Activated CD4-positive, alpha-beta T cell treated with anti-CD3 and anti-CD28 coated beads, Interleukin-2, amount 50 U/mL, for 24 hours (primary cell): ENCODE data around the gene TBPL2.
"Not testable (repeated sequence)": the region's sequence is repeated elsewhere in the genome, so short reads cannot be mapped to it uniquely, and the experiment has no call there.

Experiments used
- DNase-seq, 2 donors: peaks; one replicate each; pipeline ENCODE4 v3.0.0-alpha.2; 2020; ENCODE audit warnings: low read depth in 1 of 2, low spot score in 1 of 2

Gene TBPL2

GRCh38 chr14:55441286-55441685 lies 870 bp upstream of the TBPL2 start:
- DNase-seq = no peak

DNA sequence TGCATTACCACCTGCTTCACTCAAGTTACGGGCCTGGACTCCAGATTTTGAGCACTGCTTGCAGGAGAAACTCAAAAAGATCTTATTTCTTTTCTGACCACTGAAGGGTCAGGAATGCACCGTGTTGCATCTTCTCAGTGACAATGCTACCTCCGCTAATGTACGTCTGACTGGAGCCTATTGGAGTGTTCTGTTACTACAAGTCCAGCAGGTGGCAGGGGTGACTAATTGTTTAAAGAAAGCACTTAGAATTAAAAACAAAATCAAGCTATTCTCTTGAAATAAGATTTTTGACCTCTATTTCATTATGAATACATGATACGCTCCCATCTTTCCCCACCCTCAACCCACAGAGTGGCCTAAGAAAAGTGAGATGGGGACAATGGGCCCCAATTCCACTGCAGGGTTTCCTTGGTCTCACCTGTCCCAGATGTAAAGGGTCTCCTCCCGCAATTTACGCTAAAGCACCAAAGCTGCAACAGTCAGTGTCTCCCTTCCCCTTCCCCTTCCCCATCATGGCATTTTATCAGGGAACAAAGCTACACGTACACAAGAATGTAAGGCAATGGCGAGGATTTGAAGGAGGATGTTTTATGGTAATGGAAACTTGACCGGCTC lies 2.2 kb downstream of the TBPL2 start:
- no peak for DNase-seq

GRCh38 chr14:55436931-55437330 lies 3.5 kb downstream of the TBPL2 start:
- no peak for DNase-seq

GRCh38 chr14:55436519-55436918 lies 3.9 kb downstream of the TBPL2 start:
- DNase-seq = no peak

DNA sequence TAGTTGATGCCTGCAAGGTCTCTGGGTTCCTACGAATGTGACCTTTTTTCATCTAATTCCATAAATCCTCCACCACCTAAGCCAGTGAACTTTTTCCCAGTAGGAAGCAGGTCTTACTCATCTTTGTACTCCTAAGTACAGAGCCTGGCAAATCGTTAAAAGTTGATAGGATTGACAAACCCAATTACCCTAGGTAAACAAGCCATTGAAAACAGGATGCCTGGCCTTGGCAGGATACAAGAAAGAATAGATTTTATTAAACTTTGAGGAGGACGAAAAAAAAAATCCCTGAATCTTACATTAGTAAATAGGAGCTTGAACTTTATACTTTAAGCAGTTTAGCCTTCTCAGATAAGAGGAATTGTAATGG lies 5.6 kb downstream of the TBPL2 start:
- DNase-seq = no peak

DNA sequence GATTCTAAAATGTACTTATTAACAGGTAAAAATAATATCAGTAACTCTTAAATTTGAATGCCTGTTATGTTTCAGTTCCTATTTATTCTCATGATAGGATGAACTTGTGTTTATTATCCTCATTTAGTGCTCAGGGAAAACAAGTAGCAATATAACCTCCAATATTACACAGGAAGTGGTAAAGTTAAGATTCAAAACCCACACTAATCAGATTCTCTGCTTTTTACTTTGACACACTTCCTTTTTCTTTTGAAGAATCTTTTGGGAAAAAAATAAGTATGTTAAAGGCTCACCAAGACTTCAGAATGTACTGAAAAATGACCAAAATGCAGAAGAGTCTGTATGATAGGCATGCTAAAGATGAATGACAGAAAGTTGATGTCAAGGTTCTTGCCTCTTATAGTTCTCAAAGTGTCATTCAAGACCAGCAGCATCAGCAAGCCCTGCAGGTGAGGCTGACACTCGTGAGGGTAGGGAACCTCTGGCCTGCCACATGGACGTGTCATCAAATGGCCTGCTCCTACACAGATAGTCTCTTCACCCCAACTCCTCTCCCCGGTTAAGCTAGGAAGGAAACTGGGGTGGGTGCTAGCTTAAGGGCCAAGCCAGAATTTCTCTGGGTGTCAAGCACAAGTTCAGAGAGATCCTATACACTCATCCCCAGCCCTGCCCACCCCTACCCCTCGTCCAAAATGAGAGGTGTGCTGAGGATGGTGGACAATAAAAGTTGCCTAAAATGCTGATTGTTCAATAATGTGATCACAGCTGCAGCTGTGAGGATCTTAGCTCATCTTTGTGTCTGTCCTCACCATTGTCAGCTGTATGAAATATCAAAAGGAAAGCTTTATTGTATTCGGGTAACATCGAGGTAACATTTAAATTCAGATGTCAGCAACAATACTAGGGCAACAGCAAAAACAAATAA lies 6.3 kb downstream of the TBPL2 start:
- DNase-seq = no peak

GRCh38 chr14:55432628-55433027 lies 7.8 kb downstream of the TBPL2 start:
- DNase-seq = no peak

DNA sequence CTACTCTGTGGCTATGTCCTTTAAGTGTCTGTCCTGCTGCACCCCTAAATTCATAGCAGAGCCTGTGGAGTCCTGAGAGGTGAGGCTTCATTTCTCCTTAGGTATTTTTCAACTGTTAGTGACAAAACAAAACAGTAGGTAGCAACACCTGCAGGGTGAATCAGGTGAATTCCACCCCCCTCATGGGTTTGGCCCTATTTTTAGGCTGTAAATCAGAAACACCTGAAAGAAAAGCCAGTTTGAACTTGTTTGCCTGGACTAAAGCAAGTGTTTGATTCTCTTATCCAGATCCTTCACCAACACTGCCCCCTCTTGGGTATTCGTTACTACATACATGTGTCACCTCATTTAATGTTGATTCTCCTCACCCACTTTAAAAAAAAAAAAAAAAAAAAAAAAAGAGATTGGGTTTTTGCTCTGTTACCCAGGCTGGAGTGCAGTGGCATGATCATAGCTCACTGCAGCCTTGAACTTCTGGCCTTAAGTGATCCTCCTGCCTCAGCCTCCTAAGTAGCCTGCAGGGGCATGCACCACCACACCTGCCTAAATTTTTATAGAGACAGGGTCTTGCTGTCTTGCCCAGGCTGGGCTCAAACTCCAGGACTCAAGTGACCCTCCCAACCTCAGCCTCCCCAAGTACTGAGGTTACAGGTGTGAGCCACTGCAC lies 10.3 kb downstream of the TBPL2 start:
- peak in 1 of 2 donors; percentile 57 for DNase-seq

GRCh38 chr14:55427439-55427838 lies 13.0 kb downstream of the TBPL2 start:
- no peak for DNase-seq

- no peak for DNase-seq
These were observed 13.5 kb downstream of the TBPL2 start for GRCh38 chr14:55426891-55427290.

DNA sequence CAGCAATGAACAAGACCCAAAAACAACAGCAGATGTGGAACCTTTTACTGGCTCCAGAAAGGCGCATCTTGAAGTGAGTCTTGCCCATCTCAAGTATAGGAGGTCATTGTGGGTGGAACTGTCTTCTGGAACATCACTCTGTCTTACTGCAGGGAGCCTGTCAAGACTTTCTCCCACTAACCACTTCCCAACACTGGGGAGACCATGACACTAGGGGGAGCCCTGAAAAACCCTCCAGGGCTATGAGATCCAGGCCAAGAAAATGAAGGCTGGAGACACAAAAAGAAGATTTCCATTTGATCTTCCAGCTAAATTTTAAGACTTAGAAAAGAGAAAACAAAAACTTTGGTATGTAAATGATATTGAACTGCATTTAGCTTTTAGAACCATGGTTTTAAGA lies 15.3 kb downstream of the TBPL2 start:
- DNase-seq = no peak

- DNase-seq = no peak
These were observed 16.4 kb downstream of the TBPL2 start for GRCh38 chr14:55423969-55424368.

DNA sequence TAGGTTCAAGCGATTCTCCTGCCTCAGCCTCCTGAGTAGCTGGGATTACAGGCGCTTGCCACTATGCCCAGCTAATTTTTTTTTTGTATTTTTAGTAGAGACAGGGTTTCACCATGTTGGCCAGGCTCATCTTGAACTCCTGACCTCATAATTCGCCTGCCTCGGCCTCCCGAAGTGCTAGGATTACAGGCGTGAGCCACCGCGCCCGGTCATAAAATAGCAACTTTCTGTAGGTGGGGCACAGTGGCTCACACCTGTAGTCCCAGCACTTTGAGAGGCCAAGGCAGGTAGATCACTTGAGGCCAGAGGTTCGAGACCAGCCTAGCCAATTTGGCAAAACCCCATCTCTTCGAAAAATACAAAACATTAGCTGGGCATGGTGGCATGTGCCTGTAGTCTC lies 18.1 kb downstream of the TBPL2 start:
- not testable (repeated sequence) for DNase-seq

DNA sequence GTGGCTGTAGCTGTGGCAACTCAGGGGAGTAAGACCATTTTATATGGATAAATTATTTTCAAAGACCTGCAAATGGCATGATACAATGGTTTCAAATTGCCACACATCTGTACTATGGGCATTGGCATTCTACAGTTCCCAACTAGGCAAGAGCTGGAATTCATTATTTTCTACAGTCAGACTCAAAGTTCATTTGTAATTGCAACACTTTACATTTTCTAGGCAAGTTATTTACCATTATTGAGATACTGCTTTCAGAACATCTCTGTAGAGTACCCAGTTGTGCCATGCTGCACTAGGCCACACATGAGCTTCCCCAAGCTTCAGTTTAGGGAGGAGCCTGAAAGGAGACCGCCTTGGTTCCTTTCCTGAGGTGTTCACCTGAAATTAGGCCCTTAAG lies 20.8 kb downstream of the TBPL2 start:
- DNase-seq = no peak

DNA sequence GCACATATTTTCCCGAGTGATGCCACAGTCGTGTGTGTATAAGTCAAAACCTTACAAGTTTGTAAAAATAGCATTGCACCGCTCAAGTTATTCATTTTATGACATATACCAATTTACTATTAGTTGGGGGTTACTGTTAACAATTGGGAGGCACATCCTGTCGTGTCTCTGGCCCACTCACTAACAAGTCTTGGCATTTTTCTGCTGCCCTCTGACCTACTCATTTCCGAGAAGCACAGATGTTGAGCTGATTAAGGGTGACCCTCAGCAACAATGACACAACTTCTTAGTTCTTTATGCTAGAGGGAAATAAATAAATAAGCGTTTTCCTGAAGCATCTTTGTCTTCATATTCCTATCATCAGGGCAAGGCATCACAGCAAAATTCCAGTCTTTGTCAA lies 22.0 kb downstream of the TBPL2 start:
- no peak for DNase-seq

DNA sequence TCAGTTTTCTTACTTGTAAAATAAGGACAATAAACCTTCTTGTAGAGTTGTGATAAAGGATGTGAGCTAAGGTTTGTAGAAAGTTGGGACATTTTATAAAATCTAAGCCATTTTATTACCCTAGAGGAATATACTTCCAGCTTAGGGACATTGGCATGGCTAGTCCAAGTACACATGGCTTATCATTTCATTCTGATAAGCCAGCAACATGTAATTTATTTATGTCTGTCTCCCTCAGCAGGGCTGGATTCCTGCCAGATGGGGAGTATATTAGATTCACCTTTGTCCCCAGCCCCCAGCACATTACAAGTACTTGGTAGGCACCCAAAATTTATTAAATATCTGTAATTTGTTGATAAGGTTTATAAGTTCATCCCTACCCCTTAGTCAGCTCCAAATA lies 22.5 kb downstream of the TBPL2 start:
- no peak for DNase-seq

- DNase-seq = no peak
These were observed 23.6 kb downstream of the TBPL2 start for GRCh38 chr14:55416866-55417265.

GRCh38 chr14:55414551-55414950 lies 25.9 kb downstream of the TBPL2 start:
- no peak for DNase-seq

DNA sequence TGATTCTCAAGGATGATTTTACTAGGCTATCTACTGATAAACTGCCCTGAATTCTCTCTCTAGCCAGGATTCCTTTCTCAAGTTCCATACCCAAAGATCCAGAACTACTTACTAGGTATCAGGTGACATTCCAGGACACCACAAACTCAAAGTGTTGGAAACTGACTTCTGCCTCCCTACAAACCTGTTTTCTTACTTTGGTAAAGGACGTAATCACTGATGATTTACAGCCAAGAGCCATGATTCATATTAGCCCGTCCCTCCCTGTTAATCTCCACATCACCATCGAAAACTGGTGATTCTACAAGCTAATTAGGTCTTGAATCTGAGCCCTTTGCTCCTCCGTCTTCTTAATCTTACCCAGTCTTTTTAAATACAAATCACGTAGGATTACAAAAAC lies 27.7 kb downstream of the TBPL2 start:
- DNase-seq = no peak

DNA sequence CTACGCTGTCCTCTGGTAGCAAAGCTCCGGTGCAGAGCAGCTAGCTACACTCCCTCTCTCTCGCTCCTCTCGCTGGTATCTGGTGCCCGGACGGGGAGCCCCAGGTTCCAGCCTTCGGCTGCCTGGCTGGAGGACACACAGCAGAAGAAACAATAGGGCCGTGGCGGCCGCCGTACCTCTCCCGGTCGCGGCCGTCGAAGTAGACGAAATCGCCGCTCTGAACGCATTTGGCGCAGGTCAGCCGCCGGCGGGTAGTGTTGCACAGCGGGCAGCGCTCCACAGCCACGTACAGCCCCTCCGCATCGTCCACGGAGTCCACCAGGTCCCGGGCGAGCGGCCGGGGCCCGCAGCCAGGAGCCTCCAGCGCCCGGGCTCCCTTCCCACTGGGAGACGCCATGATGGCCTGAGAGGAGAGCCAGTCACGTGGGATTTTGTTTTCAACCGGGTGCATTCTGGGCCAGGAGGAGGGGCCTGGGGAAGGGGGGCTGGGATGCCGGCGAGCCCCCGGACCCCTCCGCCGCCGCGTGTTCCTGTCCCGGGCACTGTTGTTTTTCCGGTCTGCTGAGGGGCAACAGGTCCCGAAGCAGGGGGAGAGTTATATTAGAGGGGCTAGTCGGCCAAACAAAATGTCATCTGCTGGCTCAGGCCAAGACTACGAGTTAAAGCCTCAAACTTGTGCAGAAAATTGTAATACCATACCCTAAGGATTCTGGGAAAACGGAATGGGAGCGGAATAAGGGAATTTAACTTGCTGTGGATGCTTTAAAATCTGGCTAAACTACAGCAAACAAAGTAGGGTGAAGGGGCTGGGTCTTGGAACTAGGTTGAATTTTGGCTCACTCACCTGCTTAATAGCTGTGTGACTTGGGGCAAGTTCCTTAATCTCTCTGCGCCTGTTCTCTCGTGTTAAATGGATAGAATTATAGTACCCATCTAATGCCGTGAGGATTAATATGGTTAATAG lies 28.7 kb downstream of the TBPL2 start, which contains the start of gene ATG14:
TSS of gene ATG14 (minus strand) at position 405 of the 964 bp plus-strand sequence. CDS start at position 397, 8 bp downstream.
- peak; percentile 54 to 74 for DNase-seq

- no peak for DNase-seq
These were observed 29.5 kb downstream of the TBPL2 start for GRCh38 chr14:55410876-55411275.
